HG03135 (cell line): ENCODE data around the gene EMD.
"Not testable (repeated sequence)": the region's sequence is repeated elsewhere in the genome, so short reads cannot be mapped to it uniquely, and the experiment has no call there.

Experiments used
- ATAC-seq: cut with Tn5 transposase; IDR thresholded peaks from one replicate; pipeline ENCODE4 v1.9.1; 2021; ENCODE audit warnings: mild to moderate bottlenecking, moderate library complexity; ENCODE audit not compliant: unreplicated experiment

EMD gene

DNA sequence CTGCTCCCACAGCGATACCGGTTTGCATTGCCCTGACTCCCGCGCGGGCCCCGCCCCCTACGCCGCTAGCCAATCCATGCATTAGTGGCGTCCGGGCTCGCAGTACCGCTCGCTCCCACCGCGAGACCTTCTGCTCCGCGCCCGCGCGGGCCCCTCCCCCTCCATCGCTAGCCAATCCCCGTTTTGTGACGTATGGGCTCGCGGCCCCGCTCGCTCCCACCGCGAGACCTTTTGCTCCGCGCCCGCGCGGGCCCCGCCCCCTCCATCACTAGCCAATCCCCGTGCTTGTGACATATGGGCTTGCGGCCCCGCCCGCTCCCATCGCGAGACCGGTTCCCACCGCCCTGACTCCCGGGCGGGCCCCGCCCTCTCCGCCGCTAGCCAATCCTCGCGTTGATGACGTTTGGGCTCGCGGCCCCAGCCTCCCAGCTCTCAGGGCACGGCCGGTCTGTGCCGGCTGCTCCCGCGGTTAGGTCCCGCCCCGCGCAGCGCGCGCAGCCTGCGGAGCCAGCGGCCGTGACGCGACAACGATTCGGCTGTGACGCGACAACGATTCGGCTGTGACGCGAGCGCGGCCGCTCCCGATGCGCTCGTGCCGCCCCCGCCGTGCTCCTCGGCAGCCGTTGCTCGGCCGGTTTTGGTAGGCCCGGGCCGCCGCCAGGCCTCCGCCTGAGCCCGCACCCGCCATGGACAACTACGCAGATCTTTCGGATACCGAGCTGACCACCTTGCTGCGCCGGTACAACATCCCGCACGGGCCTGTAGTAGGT lies at the start of gene EMD:
Gene EMD (plus strand): TSS at position 497 of the 770 bp plus-strand sequence. CDS start 190 bp downstream, at position 687.
- peak; percentile 75 for ATAC-seq

DNA sequence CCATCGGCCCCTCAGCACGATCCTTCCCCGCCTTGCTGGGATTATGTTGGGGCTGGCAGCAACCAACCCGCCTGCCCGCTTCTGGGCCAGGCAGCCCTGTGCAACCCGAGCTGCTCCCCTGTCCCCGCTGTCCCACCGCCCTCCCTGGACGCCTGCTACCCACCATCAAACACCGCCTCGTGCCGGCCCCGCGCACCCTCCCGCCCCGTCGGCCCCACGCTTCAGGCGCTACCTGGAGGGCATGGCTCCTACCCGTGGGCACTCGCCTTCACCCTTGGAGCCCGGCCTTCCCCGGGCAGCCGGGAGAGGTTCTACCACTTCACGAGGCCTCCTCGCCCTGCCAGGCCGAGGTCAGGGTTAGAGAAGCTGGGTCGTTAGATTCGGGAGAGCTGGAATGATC lies 46.5 kb upstream of the EMD start:
- ATAC-seq, result no peak

DNA sequence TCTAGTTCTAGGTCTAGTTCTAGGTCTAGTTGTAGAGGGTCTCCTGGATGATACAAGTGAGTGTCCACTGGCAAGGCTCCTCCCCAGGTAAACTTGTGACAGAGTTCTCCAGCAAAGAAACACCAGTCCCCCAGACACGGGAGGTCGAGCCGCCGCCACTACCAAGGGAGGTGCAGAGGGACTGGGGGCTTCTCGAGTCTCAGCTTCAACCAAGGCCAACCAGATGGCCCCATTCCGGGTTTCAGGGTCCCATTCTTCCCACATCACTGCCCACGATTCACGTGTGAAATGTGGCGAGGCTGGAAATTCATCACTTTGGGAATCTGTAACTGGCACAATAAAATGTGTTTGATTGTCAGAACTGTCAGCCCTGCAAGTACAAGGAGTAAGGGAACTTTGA lies 46.0 kb upstream of the EMD start:
- ATAC-seq, result no peak

GRCh38 chrX:154333837-154334271 lies 45.2 kb upstream of the EMD start:
- ATAC-seq, result peak; percentile 55

- ATAC-seq, result no peak
Observed at GRCh38 chrX:154334496-154334895, 44.6 kb upstream of the EMD start.

DNA sequence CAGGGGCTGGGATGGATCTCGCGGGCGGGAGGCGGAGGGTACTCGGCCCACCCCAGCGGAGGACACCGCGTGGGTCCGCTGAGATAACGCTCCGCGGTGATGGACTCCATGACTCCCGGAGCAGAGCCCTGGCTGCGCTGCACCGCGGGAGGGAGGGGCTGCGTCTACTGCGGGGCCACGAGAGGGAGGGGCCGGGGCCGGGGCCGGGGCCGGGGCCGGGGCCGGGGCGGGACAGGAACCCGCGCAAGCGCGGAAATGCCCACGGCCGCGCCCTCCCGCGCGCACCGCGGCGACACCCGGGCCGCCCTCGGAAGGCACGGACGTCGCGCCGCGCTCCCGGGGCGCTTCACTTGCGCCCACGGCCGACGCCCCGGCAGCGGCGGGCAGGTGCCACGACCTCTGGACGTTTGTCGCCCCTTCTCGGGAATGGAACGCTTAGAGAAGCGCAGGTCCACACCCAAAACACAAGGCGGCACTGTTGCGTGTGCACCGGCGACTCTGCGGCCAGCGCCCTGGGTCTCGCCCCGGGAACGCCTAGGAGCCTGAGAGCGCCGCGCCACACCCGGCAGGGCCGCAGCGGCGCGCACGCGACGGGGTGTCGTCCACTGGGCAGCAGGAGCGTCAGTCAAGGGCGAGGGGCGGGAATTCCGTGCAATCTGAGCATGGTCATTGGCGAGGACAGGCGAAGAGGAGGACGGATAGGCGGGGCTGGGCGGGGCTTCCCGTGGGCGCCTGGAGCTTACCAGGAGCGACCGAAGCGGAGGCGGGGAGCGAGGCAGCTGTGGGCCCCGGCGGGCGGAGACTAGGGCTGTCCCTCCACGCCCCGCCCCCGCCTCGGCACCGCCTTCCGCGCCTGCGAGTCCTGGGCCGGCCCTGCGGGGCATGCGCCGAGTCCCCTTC lies 37.4 kb upstream of the EMD start:
- peak; percentile 71 for ATAC-seq

- ATAC-seq, result not testable (repeated sequence)
Observed at GRCh38 chrX:154343063-154343462, 36.0 kb upstream of the EMD start.

GRCh38 chrX:154343620-154344019 lies 35.5 kb upstream of the EMD start:
- peak; percentile 24 for ATAC-seq

DNA sequence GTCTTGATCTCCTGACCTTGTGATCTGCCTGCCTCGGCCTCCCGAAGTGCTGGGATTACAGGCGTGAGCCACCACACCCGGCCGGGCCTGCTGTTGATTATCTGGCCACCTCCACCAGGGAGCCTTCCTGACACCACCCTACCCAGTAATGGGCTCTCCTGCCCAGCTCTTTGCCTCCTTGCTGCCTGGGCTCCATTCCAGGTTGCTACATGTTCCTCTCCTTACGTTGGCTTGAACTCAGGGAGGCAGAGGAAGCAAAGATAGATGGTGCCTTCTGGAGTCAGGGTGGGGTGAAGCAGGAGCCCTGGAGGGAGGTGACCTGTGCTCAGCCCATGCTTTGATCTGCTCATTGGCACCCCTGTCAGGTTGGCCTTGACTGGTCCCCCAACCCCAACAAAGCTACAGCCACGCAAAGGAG lies 31.0 kb upstream of the EMD start:
- no peak for ATAC-seq

GRCh38 chrX:154348646-154349358 lies 30.3 kb upstream of the EMD start:
- no peak for ATAC-seq

- ATAC-seq, result no peak
Observed at GRCh38 chrX:154349359-154349935, 29.6 kb upstream of the EMD start.

DNA sequence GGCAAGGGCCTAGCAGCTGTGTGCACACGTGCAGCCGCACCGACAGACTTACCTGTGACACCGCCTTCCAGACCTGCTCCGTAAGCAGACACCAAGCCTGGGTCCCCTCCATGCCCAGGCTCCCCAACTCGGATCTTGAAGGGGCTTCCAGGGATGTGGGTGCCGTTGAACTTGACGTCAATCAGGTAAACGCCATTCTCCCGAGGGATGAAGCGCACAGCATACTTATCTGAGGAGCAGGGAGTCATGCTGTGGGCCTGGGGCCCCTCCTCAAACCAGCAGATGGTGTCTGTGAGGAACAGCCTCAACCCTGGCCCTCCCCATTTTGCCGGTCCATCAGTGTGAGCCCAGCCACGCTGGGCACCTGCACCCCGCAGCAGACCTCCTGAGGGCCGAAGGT lies 29.1 kb upstream of the EMD start:
- no peak for ATAC-seq

DNA sequence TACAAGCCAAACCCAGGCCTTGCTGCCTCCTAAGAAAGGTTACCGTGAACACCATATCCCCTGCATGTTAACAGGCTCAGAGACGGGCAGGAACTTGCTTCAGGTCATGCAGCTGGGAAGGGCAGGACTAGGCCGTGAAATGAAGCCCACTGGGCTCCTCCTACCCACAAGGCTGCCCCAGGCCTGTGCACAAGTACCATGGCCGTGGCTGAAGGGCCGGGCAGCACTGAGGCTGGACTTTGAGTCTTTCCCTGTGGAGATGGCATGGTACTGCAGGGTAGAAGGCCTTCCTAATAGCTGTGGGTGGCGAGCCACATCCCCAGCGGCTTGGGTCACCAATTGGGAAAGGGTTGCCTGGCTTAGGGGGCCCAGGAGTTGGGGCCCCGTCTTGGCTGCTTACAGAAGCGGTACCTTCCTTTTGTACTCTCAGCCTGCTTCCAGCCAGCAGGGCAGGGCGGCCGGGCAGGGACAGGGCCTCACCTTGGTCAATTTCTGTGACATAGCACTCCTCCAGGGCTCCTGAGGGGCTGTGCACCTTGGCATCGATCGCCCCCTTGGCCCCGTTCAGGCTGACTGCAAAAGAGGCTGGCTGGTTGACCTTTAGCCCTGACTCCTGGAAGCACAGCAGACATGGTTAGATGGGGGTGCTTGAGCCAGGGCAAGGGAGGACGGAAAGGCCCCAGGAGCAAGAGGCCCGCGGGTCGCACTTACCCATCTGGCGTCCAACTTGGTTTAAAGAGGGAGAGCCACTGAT lies 28.5 kb upstream of the EMD start:
- ATAC-seq, result no peak

GRCh38 chrX:154351183-154352011 lies 27.7 kb upstream of the EMD start:
- ATAC-seq, result no peak

DNA sequence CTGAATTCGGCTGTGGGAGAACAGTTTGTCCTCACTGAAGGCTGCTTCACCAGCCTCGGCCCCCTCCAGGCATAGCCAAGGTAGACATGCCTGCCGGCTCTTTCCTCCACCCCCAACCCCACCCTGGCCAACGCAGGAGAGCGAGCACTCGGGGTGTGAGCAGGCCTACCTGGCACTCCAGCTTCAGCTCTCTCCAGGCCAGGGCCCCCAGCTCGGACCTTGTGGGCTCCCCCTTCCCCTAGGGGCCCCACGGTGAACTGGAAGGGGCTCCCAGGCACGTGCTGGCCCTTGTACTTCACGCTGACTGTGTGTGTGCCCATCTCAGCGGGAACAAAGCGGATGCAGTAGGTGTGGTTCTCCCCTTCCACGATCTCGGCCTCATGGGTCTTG lies 27.1 kb upstream of the EMD start:
- no peak for ATAC-seq

DNA sequence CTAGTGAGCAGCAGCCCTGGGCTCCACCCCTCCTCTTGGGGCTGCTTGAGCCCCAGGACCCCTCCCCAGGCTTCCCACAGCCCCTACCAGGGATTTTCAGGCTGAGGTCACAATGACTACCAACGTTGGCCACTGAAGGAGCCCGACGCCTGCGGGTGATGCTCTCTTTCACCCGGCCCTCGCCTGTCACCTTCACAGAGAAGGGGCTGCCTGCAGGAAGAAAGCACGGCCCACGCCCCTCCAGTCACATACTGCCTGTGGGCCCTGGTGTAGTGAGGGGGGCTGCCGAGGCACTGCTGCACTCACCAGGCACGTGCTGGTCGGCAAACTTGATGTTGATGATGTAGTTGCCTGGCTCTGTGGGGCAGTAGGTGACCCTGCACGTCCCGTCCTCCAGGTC lies 26.6 kb upstream of the EMD start:
- no peak for ATAC-seq

GRCh38 chrX:154353172-154353843 lies 25.8 kb upstream of the EMD start:
- no peak for ATAC-seq

GRCh38 chrX:154354013-154354412 lies 25.1 kb upstream of the EMD start:
- no peak for ATAC-seq

DNA sequence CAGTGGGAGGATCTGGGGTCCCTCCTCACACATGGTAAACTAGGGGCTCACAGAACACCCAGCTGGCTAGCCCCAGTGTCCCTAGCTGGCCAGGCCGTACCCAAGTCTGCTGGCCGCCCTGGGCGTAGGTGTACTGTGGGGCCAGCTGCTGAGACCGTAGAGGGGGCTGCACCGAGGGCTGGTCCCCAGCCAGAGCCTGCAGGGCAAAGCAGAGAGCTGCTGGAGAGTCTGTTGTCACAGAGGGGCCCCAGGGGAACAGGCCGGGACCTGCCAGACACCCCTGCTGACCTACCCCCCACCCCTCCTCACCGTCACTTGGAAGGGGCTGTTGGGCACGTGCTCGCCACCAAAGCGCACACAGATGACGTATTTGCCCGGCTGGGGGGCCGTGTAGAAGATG lies 24.6 kb upstream of the EMD start:
- ATAC-seq, result no peak
